ENCODE measurements around the gene RAB40C.

Gene RAB40C

GRCh38 chr16:662597-662996 lies 72.7 kb downstream of the RAB40C start:
- no peak for TF ChIP-seq POLR2AphosphoS5 (IDR thresholded peaks at IDR 0.05; ENCODE audit: low read depth, low read length)
- TF ChIP-seq TAF1 (IDR thresholded peaks at IDR 0.05; ENCODE audit: borderline replicate concordance, low read depth, low read length) = no peak
- TF ChIP-seq POLR2A (IDR thresholded peaks at IDR 0.05; ENCODE audit: low read depth, low read length) = no peak
- FAIRE-seq (no peak), DNase-seq (ENCODE audit: insufficient read length) (no peak)

- no peak for FAIRE-seq
- DNase-seq (ENCODE audit: insufficient read length) = no peak
- TF ChIP-seq POLR2AphosphoS5 (IDR thresholded peaks at IDR 0.05; ENCODE audit: low read depth, low read length) = no peak
- TF ChIP-seq TAF1 (IDR thresholded peaks at IDR 0.05; ENCODE audit: borderline replicate concordance, low read depth, low read length) = no peak
- TF ChIP-seq POLR2A (IDR thresholded peaks at IDR 0.05; ENCODE audit: low read depth, low read length) = no peak
Measured at GRCh38 chr16:666572-666971, 76.7 kb downstream of the RAB40C start.

- FAIRE-seq (peak; percentile 46), DNase-seq (ENCODE audit: insufficient read length) (no peak)
- no peak for TF ChIP-seq POLR2AphosphoS5 (IDR thresholded peaks at IDR 0.05; ENCODE audit: low read depth, low read length)
- no peak for TF ChIP-seq POLR2A (IDR thresholded peaks at IDR 0.05; ENCODE audit: low read depth, low read length)
- no peak for TF ChIP-seq TAF1 (IDR thresholded peaks at IDR 0.05; ENCODE audit: borderline replicate concordance, low read depth, low read length)
Measured at GRCh38 chr16:667113-667779, 77.4 kb downstream of the RAB40C start.

GRCh38 chr16:667780-668518 lies 78.1 kb downstream of the RAB40C start, which contains the start of gene RHOT2:
Gene RHOT2 (plus strand): TSS chr16:668132. CDS start chr16:668200, 68 bp downstream.
- peak; percentile 58; the same call in 1 of the 2 replicates for TF ChIP-seq POLR2AphosphoS5 (IDR thresholded peaks at IDR 0.05; ENCODE audit: low read depth, low read length)
- peak; percentile 86 for TF ChIP-seq POLR2A (IDR thresholded peaks at IDR 0.05; ENCODE audit: low read depth, low read length)
- TF ChIP-seq TAF1 (IDR thresholded peaks at IDR 0.05; ENCODE audit: borderline replicate concordance, low read depth, low read length) = peak; percentile 41; the same call in 1 of the 2 replicates
- DNase-seq (ENCODE audit: insufficient read length) (peak; percentile 98), FAIRE-seq (peak; percentile 100)

DNA sequence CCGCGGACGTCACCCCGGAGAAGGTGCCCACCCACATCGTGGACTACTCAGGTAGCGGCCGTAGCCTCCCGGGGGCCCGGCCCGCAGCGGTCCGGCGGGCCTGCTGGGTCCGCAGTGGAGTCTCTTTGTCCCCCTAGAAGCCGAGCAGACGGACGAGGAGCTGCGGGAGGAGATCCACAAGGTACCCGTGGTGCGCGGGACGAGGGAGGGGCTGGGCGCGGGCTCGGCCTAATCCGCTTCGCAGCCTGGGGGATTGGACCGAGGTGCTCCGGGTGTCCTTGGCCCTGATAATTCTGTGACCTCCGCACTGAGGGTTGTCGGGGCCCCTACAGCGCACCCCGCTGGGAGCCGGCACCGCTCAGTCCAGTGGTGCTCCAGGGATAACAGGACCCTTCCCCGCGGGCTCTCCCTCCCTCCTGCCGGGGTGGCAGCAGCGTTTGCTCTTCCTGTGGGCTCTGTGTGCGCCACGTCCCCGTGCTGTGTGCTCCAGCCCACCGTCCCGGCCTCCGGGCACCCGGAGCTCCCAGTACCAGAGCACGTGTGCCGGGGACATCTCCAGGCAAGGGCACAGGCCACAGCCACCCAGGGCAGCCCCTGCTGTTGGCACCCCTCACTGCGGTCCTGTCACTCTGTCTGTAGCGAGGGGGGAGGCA lies 78.8 kb downstream of the RAB40C start:
- DNase-seq (ENCODE audit: insufficient read length) (no peak), FAIRE-seq (no peak)
- TF ChIP-seq TAF1 (IDR thresholded peaks at IDR 0.05; ENCODE audit: borderline replicate concordance, low read depth, low read length) (no peak), POLR2A (IDR thresholded peaks at IDR 0.05; ENCODE audit: low read depth, low read length) (no peak), POLR2AphosphoS5 (IDR thresholded peaks at IDR 0.05; ENCODE audit: low read depth, low read length) (no peak)

GRCh38 chr16:669666-670065 lies 79.8 kb downstream of the RAB40C start:
- TF ChIP-seq POLR2A (IDR thresholded peaks at IDR 0.05; ENCODE audit: low read depth, low read length) (no peak), TAF1 (IDR thresholded peaks at IDR 0.05; ENCODE audit: borderline replicate concordance, low read depth, low read length) (no peak), POLR2AphosphoS5 (IDR thresholded peaks at IDR 0.05; ENCODE audit: low read depth, low read length) (no peak)
- FAIRE-seq = no peak
- DNase-seq (ENCODE audit: insufficient read length) = no peak

- FAIRE-seq (no peak), DNase-seq (ENCODE audit: insufficient read length) (no peak)
- TF ChIP-seq TAF1 (IDR thresholded peaks at IDR 0.05; ENCODE audit: borderline replicate concordance, low read depth, low read length) (no peak), POLR2A (IDR thresholded peaks at IDR 0.05; ENCODE audit: low read depth, low read length) (no peak), POLR2AphosphoS5 (IDR thresholded peaks at IDR 0.05; ENCODE audit: low read depth, low read length) (no peak)
Measured at GRCh38 chr16:670485-671352, 80.9 kb downstream of the RAB40C start.

DNA sequence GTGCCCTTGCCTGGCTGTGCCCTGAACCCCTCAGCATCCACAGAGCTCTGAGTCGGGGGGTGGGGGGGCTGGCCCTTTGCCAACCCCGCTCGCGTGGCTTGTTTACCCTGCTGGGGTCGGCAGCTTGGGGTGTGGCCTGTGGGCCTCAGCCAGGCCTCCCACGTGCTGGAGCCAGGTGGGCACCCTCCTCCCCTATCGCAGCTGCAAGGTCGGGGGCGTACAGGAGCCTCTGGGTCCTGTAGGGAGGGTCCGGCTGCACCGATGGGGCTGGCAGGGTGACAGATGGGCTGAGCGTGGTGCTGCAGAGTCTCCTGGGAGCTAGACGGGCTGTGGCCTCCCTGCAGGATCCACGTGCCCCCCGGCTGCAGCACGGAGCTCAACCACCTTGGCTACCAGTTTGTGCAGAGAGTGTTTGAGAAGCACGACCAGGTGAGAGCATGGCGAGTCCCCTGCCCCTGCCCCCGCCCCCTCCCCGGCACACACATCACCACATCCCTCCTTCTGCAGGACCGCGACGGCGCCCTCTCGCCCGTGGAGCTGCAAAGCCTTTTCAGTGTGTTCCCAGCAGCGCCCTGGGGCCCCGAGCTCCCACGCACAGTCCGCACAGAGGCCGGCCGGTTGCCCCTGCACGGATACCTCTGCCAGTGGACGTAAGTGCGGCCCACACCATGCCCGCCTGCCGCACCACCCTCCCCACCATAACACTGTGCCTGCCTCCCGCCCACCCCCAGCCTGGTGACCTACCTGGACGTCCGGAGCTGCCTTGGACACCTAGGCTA lies 81.7 kb downstream of the RAB40C start:
- FAIRE-seq (no peak), DNase-seq (ENCODE audit: insufficient read length) (no peak)
- TF ChIP-seq TAF1 (IDR thresholded peaks at IDR 0.05; ENCODE audit: borderline replicate concordance, low read depth, low read length) = no peak
- TF ChIP-seq POLR2A (IDR thresholded peaks at IDR 0.05; ENCODE audit: low read depth, low read length) = no peak
- TF ChIP-seq POLR2AphosphoS5 (IDR thresholded peaks at IDR 0.05; ENCODE audit: low read depth, low read length) = no peak

- DNase-seq (ENCODE audit: insufficient read length) = no peak
- no peak for FAIRE-seq
- no peak for TF ChIP-seq POLR2A (IDR thresholded peaks at IDR 0.05; ENCODE audit: low read depth, low read length)
- TF ChIP-seq TAF1 (IDR thresholded peaks at IDR 0.05; ENCODE audit: borderline replicate concordance, low read depth, low read length) = no peak
- no peak for TF ChIP-seq POLR2AphosphoS5 (IDR thresholded peaks at IDR 0.05; ENCODE audit: low read depth, low read length)
Measured at GRCh38 chr16:672371-672770, 82.5 kb downstream of the RAB40C start.

- no peak for DNase-seq (ENCODE audit: insufficient read length)
- TF ChIP-seq TAF1 (IDR thresholded peaks at IDR 0.05; ENCODE audit: borderline replicate concordance, low read depth, low read length) (no peak), POLR2AphosphoS5 (IDR thresholded peaks at IDR 0.05; ENCODE audit: low read depth, low read length) (no peak), POLR2A (IDR thresholded peaks at IDR 0.05; ENCODE audit: low read depth, low read length) (no peak)
- no peak for FAIRE-seq
Measured at GRCh38 chr16:672851-673250, 83.0 kb downstream of the RAB40C start.
